HG02840 (cell line): Measurements from ENCODE around the gene LARGE1.
"Not testable (repeated sequence)": the region's sequence is repeated elsewhere in the genome, so short reads cannot be mapped to it uniquely, and the experiment has no call there.

Experiments
- ATAC-seq: cut with Tn5 transposase; IDR thresholded peaks from one replicate; pipeline ENCODE4 v1.9.1; 2021; ENCODE audit warnings: mild to moderate bottlenecking, moderate library complexity, moderate number of reproducible peaks; ENCODE audit not compliant: unreplicated experiment, low FRiP score

LARGE1 gene

GRCh38 chr22:33402325-33402724 is 518.0 kb downstream of the LARGE1 start:
- ATAC-seq = no peak

- no peak for ATAC-seq
These were observed 519.0 kb downstream of the LARGE1 start for GRCh38 chr22:33401291-33401690.

GRCh38 chr22:33400891-33401290 is 519.4 kb downstream of the LARGE1 start:
- ATAC-seq = no peak

- ATAC-seq = no peak
These were observed 520.0 kb downstream of the LARGE1 start for GRCh38 chr22:33400061-33400840.

GRCh38 chr22:33397381-33397907 is 522.8 kb downstream of the LARGE1 start:
- ATAC-seq = no peak

GRCh38 chr22:33393432-33393831 is 526.8 kb downstream of the LARGE1 start:
- ATAC-seq = no peak

GRCh38 chr22:33391298-33391697 is 529.0 kb downstream of the LARGE1 start:
- no peak for ATAC-seq

GRCh38 chr22:33389936-33390335 is 530.3 kb downstream of the LARGE1 start:
- ATAC-seq = no peak

GRCh38 chr22:33386270-33386669 is 534.0 kb downstream of the LARGE1 start:
- ATAC-seq = no peak

GRCh38 chr22:33385611-33386010 is 534.7 kb downstream of the LARGE1 start:
- no peak for ATAC-seq

- ATAC-seq = no peak
These were observed 537.8 kb downstream of the LARGE1 start for GRCh38 chr22:33382436-33382835.

GRCh38 chr22:33381531-33382406 is 538.5 kb downstream of the LARGE1 start:
- ATAC-seq = no peak

GRCh38 chr22:33380789-33381530 is 539.3 kb downstream of the LARGE1 start:
- ATAC-seq = no peak

GRCh38 chr22:33379836-33380235 is 540.4 kb downstream of the LARGE1 start:
- ATAC-seq = no peak

- no peak for ATAC-seq
These were observed 547.4 kb downstream of the LARGE1 start for GRCh38 chr22:33372875-33373274.

GRCh38 chr22:33363256-33363655 is 557.0 kb downstream of the LARGE1 start:
- not testable (repeated sequence) for ATAC-seq

- ATAC-seq = no peak
These were observed 557.6 kb downstream of the LARGE1 start for GRCh38 chr22:33362702-33363101.

- ATAC-seq = no peak
These were observed 558.7 kb downstream of the LARGE1 start for GRCh38 chr22:33361581-33361980.

- no peak for ATAC-seq
These were observed 562.3 kb downstream of the LARGE1 start for GRCh38 chr22:33357981-33358399.

- ATAC-seq = no peak
These were observed 565.3 kb downstream of the LARGE1 start for GRCh38 chr22:33354928-33355327.

GRCh38 chr22:33353502-33353901 is 566.8 kb downstream of the LARGE1 start:
- no peak for ATAC-seq
